ENCODE measurements around the gene APH1B. TPM values are rescaled to one million over a fixed set of nuclear protein-coding genes. Genes with fewer than 3 reads are reported as not detected.
A peak's percentile ranks its signal among the peaks of the same experiment; 100 is the strongest.

The APH1B gene
- total and polyA plus RNA-seq, 9 of the 15 experiments (the other 6 are each of a cell fraction or from before 2014, with no cell fraction given) = 5.1 to 9.7 (median 7.0) TPM

- TF ChIP-seq ZNF318 (IDR thresholded peaks at IDR 0.05; ENCODE audit: borderline replicate concordance in 1 of 2, low read depth in 1 of 2) = no peak
- peak; percentile 19; the same call in 1 of the 2 replicates for TF ChIP-seq ATF3 (IDR thresholded peaks at IDR 0.05)
- no peak for TF ChIP-seq ATF3 (CRISPR knock-in tag; conservative IDR thresholded peaks at IDR 0.05)
- no peak for TF ChIP-seq SIN3A (IDR thresholded peaks at IDR 0.05; ENCODE audit: borderline replicate concordance in 2 of 2, control insufficient read depth in 1 of 2, low read depth in 2 of 2, low read length in 2 of 2)
Observed at GRCh38 chr15:63284335-63284734, 6.9 kb downstream of the APH1B start (continued).
